ENCODE data around the gene CACNA1B. TPM values are rescaled to one million over a fixed set of nuclear protein-coding genes. Genes with fewer than 3 reads are reported as not detected.

Gene CACNA1B
- total RNA-seq, 1 donor from 2014 or later = 0.30 TPM

- DNase-seq = no peak
Observed at GRCh38 chr9:138040446-138041430, 163.2 kb downstream of the CACNA1B start.

DNA sequence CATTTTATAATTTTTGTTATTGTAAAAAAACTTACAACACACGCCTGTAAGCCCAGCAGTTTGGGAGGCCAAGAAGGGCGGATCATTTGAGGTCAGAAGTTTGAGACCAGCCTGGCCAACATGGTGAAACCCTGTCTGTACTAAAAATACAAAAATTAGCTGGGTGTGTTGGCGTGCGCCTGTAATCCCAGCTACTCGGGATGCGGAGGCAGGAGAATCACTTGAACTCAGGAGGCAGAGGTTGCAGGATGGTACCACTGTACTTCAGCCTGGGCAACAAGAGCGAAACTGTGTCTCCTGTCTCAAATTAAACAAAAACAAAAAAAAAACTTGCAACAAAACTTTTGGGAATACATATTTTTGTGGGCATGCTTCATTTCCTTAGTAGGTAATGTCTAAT, 164.6 kb downstream of the CACNA1B start:
- DNase-seq = no peak

DNA sequence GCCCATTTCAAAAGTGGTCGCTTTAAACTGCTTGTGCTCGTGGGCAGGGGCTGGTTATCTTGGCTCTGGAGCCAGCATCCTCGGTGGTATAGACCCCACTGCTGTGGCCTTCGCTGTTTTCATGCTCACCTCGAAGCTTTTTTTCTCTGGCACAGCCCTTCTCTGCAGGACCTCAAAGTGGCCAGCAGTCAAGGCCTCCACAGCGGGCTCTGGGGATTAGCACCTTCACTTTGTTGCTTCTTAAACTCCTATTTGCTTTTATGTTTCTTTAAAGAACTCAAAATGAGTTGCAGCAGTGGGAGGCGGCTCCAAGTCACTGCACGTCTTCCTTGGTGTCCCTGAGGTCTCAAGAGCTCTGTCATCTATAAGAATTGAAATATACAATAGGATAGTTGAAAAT, 165.1 kb downstream of the CACNA1B start:
- DNase-seq = no peak

GRCh38 chr9:138043061-138043410, 165.5 kb downstream of the CACNA1B start:
- no peak for DNase-seq

GRCh38 chr9:138043411-138044345, 166.1 kb downstream of the CACNA1B start:
- DNase-seq = no peak

GRCh38 chr9:138044485-138045383, 167.2 kb downstream of the CACNA1B start:
- DNase-seq = no peak

- no peak for DNase-seq
Observed at GRCh38 chr9:138045541-138046490, 168.2 kb downstream of the CACNA1B start.

DNA sequence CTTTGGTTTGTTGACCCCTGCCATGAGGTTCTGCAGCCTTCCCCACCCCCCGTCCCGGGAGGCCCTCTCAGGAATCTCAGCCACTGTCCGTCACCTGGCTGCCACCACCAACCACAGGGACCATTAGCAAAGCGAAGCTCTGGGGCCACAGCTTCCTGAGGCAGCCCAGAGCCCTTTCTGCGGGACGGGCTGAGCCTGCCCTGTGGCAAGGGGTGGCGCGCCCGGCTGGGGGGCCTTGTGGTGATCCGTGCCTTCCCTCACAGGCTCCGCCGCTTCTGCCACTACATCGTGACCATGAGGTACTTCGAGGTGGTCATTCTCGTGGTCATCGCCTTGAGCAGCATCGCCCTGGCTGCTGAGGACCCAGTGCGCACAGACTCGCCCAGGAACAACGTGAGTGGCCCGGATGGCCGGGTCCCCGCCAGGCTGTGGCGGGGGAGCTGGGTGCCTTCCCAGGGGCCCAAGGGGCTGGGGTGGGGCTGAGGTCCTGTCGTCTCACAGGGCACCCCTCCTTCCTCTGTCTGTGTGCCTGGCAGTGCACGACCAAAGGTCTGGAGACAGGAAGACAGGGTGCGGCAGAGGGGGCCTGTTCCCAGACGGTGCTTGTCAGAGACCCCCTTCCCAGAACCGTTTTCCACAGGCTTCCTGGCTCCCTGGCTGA, 169.2 kb downstream of the CACNA1B start:
- DNase-seq = no peak

GRCh38 chr9:138047469-138048040, 170.0 kb downstream of the CACNA1B start:
- no peak for DNase-seq

DNA sequence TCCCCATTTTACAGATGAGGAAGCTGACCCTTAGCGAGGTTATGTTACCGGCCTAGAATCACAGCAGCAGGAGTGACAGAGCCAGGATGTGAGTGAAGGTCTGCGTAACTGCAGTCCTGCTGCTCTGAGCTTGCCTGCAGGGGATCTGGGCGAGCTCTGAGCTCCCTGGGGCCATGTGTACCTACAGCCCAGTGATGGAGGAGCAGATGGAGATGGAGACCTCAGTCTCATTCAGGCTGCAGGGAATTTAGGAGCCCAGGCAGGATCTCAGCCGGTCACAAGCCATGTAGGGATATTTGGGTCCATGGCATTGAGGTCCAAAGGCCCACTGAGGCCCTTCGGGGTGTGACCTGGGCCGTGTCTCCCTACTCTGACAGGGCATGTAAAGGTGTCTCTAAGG, 170.6 kb downstream of the CACNA1B start:
- no peak for DNase-seq

GRCh38 chr9:138049085-138049778, 171.7 kb downstream of the CACNA1B start:
- DNase-seq = no peak

GRCh38 chr9:138049779-138050471, 172.3 kb downstream of the CACNA1B start:
- DNase-seq = no peak

DNA sequence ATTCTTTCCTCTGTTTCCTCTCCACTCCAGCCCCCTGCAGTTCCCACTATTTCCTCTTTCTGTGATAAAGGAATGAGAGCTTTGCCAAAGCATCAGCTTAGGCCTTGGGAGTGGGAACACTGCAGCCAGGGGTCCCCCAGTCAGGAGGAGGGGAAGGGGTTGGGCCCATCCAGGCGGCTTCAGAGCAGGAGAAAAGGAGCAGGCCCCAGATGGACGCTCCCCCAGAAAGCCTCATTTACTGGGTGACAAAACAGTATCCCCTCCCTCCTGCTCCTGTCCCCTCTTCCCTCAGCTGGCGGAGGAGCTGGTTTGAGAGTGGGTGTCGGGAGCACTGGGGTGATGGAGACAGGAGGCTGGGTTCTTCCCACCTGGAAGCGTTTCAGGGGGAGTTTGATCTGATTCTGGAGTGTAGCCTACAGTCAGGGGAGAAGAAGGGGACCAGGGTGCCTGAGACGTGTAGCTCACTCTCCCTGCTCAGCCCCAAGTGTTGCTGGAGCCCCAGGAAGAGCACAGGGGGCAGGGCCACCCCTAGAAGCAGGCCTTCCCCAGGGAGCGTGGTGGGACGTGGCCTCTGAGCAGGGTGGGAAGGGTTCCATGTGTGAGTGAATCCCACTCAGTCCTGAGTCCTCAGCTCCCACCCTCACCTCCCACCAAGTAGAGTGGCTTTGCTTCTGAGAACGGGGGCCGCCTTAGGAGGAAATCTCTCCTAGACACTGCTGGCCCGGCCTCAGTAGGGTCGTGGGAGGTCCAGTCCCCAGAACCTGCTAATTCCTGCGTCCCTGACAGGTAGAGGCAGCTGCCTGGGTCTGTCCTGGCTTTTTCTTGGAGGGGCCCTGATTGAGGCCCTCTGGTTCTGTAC, 173.1 kb downstream of the CACNA1B start:
- DNase-seq = no peak

- DNase-seq = no peak
Observed at GRCh38 chr9:138051586-138052321, 174.2 kb downstream of the CACNA1B start.

GRCh38 chr9:138052322-138052615, 174.7 kb downstream of the CACNA1B start:
- no peak for DNase-seq

- DNase-seq = no peak
Observed at GRCh38 chr9:138052635-138053320, 175.2 kb downstream of the CACNA1B start.
